ENCODE results near the gene GLRX.
A peak's percentile ranks its signal among the peaks of the same experiment; 100 is the strongest.
"Not testable (repeated sequence)": the region's sequence is repeated elsewhere in the genome, so short reads cannot be mapped to it uniquely, and the experiment has no call there.

The GLRX gene

DNA sequence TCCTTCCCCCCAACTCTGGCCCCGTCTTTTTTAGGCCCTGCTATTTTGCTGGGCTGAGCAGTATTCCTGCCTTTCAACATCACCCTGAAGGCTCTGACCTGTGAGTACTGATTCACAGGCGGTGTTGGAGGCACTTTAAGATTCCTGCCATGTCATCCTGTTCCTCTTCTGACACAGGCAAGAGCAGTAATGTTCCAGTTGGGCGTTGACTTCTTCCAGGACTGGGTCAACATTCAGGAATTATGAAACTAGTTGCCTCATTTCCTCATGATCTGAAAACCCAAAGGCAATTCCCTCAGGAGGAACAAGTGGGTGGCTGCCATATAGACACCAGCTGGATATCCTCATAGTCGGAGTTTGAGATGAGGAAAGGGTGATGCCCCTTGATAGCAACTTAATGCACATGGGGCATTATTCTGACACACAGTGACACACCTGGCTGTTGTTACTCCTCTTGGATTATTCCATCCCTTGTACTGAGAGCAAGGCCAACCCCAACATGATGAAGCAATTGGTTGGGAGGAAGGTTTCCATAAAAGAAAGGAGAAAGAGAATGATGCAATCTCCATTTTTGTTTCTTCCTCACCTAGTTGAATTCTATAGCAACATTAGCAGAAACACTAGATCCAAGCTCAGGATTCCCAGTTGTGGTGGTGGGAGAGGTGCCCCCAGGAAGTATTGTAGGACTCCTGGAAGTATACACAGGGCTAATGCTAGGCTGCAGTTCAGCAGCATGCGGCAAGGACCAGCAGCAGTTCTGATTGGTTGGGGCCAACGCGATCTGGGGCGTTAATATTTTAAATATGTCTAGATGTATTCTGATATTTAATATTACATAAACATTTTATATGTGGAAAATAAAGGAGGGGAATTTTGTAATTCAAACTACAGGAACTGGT is 19.6 kb upstream of the GLRX start:
- Mint-ChIP-seq H3K9me3 (no peaks in the 10 kb centered on the region), H3K27ac (no peak overlapping the region), H3K27me3 (ENCODE audit: low read depth) (no peaks in the 10 kb centered on the region), H3K4me1 (ENCODE audit: low read depth) (peaks cover 25% of the 10 kb centered on the region), H3K36me3 (ENCODE audit: low read depth) (peaks cover 2% of the 10 kb centered on the region), H3K4me3 (no peak overlapping the region)

DNA sequence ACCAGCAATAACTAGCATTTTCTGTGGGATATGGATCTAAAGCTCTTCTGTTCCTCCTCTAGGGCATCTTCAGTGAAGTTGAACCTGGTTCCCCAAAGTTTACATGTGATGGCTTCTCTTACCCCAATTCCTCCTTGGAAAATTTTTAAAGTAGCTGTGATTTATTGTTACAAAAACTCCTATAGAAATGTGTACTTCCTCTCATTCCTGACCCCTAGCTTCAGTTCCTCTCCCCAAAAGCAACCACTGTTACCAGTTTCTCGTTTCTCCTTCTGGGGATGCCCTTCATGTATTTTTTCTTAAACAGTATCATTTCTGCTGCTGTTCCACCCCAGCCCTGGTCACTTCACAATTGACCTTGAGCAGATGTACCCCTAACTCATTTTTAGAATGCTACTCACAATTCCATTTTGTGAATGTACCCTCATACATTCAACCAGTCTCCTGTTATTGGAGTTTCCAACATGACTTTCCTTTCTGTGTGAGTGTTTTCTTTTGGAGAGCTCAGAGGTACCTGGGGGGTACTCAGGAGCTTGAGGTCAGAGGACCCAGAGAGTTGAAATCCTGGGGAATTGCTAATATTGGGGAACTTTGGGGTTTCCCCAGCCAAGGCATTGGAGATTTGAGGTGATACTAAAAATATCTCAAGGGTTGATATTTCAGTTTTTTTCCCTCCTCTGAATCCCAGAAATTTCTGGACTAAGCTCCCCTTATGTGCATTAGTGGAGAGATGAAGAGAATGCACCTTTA is 18.6 kb upstream of the GLRX start:
- Mint-ChIP-seq H3K36me3 (ENCODE audit: low read depth) (peaks cover 2% of the 10 kb centered on the region), H3K4me3 (no peak overlapping the region), H3K27ac (no peak overlapping the region), H3K27me3 (ENCODE audit: low read depth) (no peaks in the 10 kb centered on the region), H3K4me1 (ENCODE audit: low read depth) (peaks cover 25% of the 10 kb centered on the region), H3K9me3 (no peaks in the 10 kb centered on the region)

DNA sequence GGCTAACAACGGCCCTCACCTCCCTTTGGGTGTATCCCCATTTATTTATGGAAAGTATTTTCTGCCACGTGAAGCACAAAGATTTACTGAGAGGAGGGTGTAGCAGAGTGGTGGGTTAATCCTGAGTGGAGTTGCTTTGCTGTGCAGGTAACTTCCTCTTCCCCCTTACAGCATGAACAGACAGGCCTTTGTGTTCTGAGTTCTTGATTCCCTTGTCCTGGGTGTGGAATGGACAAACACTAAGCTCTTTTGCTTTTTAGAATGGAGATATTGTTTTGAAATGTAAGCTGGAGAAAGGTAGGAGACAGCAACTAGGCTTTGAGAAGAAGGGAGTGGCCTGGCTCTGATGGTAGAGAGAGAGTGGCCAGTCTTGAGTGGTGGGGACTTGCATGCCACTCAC is 17.1 kb upstream of the GLRX start:
- H3K9me3 Mint-ChIP-seq, result no peaks in the 10 kb centered on the region
- H3K36me3 Mint-ChIP-seq (ENCODE audit: low read depth), result peaks cover 2% of the 10 kb centered on the region
- no peak overlapping the region for H3K27ac Mint-ChIP-seq
- H3K27me3 Mint-ChIP-seq (ENCODE audit: low read depth), result no peaks in the 10 kb centered on the region
- H3K4me3 Mint-ChIP-seq, result no peak overlapping the region
- peaks cover 31% of the 10 kb centered on the region for H3K4me1 Mint-ChIP-seq (ENCODE audit: low read depth)

DNA sequence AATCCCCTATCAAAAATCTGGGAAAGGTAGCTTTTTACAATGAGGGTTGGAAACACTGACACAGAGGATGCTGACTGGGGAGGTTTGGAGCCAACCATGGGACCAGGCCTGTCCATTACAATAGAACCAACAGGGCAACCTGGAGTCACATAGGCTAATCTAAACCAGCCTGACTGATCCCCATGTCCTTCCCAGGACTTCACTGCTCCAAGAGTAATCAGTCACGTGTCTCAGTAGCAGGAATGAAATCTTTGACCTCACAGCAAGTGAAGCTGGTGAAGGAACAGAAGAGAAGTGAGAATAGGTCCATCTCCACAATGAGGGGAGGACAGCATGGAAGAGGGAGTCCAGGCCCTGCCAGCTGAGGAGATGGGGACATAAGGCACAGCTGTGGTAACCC is 16.0 kb upstream of the GLRX start:
- no peak overlapping the region for H3K27ac Mint-ChIP-seq
- no peaks in the 10 kb centered on the region for H3K9me3 Mint-ChIP-seq
- no peak overlapping the region for H3K4me3 Mint-ChIP-seq
- no peaks in the 10 kb centered on the region for H3K27me3 Mint-ChIP-seq (ENCODE audit: low read depth)
- peaks cover 2% of the 10 kb centered on the region for H3K36me3 Mint-ChIP-seq (ENCODE audit: low read depth)
- peaks cover 42% of the 10 kb centered on the region for H3K4me1 Mint-ChIP-seq (ENCODE audit: low read depth)

DNA sequence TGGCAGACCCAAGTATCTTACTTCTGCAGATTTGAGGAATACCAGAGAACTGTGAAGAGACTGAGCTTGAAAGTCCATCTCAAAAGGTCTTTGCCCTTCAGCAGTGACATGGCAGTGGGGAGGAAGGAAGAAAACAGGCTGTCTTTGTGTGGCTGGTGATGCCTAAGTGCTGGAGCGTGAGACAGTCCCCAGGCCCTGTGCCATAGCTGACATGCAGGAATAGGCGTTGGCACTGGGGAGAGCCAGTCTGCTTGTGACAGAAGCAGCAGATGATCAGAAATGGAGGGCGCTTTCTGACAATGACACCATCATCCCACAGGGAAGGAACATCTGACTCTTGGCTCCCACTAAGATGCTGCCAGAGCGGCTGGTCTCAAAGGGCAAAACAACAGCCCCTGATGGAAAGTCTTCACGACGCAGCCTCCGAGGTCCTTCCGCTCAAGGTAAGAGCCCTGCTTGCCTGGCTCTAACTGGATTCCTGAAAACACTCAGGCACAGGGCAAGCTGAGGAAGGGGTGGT is 15.5 kb upstream of the GLRX start:
- H3K27me3 Mint-ChIP-seq (ENCODE audit: low read depth), result no peaks in the 10 kb centered on the region
- H3K27ac Mint-ChIP-seq, result no peak overlapping the region
- H3K4me3 Mint-ChIP-seq, result no peak overlapping the region
- peaks cover 2% of the 10 kb centered on the region for H3K36me3 Mint-ChIP-seq (ENCODE audit: low read depth)
- no peaks in the 10 kb centered on the region for H3K9me3 Mint-ChIP-seq
- peaks cover 39% of the 10 kb centered on the region for H3K4me1 Mint-ChIP-seq (ENCODE audit: low read depth)

DNA sequence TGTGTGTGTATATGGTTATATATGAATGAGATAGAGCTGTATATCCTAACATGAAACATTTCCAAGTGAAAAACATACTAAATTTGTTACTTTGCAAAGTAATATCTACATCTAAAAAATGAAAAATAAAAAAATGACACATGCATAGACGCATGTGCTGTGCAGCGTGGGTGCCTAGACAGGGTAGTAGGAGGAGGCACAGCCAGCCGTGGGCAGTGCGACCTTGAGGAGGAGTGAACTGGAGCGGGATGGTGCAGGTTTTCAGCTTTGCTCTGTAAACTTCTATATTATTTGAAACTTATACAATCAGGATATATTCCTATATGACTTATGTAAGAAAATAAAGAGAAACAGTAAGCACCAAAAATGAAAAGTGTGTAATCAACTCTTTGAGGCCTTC is 15.0 kb upstream of the GLRX start:
- Mint-ChIP-seq H3K4me1 (ENCODE audit: low read depth) (peaks cover 37% of the 10 kb centered on the region), H3K27ac (no peak overlapping the region)

DNA sequence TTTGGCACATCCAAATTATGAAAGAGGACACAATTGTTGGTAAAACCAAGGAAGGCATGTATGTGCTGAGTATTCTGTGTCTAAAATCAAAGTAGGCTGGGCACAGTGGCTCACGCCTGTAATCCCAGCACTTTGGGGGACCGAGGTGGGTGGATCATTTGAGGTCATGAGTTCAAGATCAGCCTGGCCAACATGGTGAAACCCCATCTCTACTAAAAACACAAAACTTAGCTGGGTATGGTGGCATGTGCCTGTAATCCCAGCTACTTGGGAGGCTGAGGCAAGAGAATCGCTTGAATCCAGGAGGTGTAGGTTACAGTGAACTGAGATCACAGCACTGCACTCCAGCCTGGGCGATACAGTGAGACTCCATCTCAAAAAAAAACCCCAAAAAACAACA is 14.4 kb upstream of the GLRX start:
- not testable (repeated sequence) for H3K9me3 Mint-ChIP-seq; H3K27me3 Mint-ChIP-seq (ENCODE audit: low read depth); H3K36me3 Mint-ChIP-seq (ENCODE audit: low read depth); H3K4me3 Mint-ChIP-seq
- H3K27ac Mint-ChIP-seq, result peak overlapping the region; percentile 22
- H3K4me1 Mint-ChIP-seq (ENCODE audit: low read depth), result peaks cover 39% of the 10 kb centered on the region

More for the DNA sequence above, 15.0 kb upstream of the GLRX start:
- no peaks in the 10 kb centered on the region for H3K27me3 Mint-ChIP-seq (ENCODE audit: low read depth)
- H3K4me3 Mint-ChIP-seq, result no peak overlapping the region
- H3K36me3 Mint-ChIP-seq (ENCODE audit: low read depth), result no peaks in the 10 kb centered on the region
- H3K9me3 Mint-ChIP-seq, result no peaks in the 10 kb centered on the region

DNA sequence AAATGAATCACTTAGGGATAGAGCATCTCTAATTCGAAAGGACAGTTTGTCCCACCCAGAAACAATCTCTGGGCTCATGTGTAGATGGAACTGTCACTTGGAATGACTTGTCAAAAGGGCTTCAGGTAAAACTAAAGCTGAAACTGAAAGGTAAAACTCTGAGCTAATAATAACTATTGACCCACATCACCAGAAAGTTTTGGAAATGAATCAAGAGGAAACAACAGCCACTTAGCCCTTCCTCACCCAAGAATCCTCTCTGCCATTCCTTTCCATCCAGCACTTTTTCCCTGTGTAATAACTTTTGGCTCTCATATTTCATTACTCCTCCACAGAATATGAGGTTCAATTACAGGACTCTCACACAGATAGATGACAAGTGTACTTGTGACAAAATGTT is 14.0 kb upstream of the GLRX start:
- peaks cover 39% of the 10 kb centered on the region for H3K4me1 Mint-ChIP-seq (ENCODE audit: low read depth)
- H3K27me3 Mint-ChIP-seq (ENCODE audit: low read depth), result no peaks in the 10 kb centered on the region
- peak overlapping the region; percentile 22 for H3K27ac Mint-ChIP-seq
- no peaks in the 10 kb centered on the region for H3K36me3 Mint-ChIP-seq (ENCODE audit: low read depth)
- H3K4me3 Mint-ChIP-seq, result no peak overlapping the region
- H3K9me3 Mint-ChIP-seq, result no peaks in the 10 kb centered on the region

DNA sequence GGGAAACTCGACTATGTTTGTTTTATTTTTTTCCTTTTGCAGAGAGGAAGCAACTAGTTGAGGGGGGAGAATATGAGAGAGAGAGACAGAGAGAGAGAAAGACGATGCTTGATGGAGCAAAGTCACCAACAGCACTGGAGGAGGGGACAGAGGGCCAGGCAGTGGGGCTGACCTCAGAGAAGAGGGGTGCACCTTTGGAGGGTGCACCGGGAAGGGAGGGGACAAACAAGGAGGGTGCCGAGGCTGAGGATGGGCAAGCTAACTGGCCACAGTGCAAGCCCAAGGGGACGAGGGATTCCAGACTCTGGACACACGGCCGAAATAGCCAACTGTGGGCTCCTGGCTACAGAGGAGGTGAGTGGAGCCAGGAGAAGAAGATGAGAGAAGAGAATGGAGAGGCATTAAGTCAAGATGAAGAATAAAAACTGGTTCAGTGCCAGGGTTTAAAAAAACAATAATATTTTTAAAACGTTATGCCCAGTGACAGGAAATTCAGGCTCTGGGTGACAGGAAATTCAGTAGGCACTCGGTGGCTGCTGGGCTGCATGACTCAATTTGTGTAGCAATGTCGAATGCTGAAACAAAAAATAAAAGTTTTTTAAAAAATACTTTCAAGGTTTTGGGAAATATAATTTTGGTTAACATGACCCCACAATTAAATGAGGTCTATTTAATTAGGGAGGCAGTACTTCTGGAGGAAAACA is 13.3 kb upstream of the GLRX start:
- no peaks in the 10 kb centered on the region for H3K9me3 Mint-ChIP-seq
- no peaks in the 10 kb centered on the region for H3K36me3 Mint-ChIP-seq (ENCODE audit: low read depth)
- peak overlapping the region; percentile 73 for H3K27ac Mint-ChIP-seq
- H3K4me3 Mint-ChIP-seq, result peak overlapping the region; percentile 84
- H3K4me1 Mint-ChIP-seq (ENCODE audit: low read depth), result peaks cover 36% of the 10 kb centered on the region
- H3K27me3 Mint-ChIP-seq (ENCODE audit: low read depth), result no peaks in the 10 kb centered on the region

DNA sequence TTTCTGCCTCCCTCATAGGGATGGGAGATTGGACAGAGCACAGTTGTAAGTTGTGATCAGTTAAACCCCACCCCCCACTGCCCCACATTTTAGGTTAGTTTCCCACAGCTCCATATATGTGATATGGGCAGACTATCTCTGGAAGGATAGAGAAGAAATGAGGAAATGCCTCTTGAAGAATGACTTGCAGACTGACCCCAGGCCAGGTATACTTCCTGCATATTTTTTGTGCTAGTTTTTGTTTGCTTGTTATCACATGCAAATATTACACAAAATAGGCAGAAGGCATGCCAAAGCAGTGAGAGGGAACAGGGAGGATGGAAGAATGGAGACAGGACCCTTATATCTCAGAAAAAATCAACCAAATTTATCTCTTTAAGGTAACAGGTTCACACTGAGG is 10.1 kb upstream of the GLRX start:
- Mint-ChIP-seq H3K27ac (no peak overlapping the region), H3K4me3 (no peak overlapping the region), H3K9me3 (no peaks in the 10 kb centered on the region), H3K4me1 (ENCODE audit: low read depth) (peaks cover 36% of the 10 kb centered on the region), H3K36me3 (ENCODE audit: low read depth) (peaks cover 1% of the 10 kb centered on the region), H3K27me3 (ENCODE audit: low read depth) (no peaks in the 10 kb centered on the region)

DNA sequence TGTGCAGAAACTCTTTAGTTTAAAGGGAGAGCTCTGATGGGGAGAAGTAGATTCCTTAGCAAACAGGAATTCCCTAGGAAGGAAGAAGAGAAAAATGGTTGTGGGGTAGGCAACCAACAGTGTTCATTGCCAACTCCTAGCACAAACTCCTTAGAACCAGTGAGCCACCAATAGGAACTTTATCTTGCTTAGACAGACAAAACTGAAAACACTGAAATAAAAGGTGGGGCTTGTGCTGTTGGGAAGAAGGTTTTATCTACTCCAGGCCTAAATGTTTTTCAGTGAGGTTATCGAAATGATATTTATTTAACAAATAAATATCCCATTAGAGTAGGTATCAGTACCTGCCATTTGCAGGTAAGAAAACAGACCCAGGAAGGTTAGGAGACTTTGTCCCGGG is 7.7 kb upstream of the GLRX start:
- H3K36me3 Mint-ChIP-seq (ENCODE audit: low read depth), result peaks cover 1% of the 10 kb centered on the region
- no peaks in the 10 kb centered on the region for H3K9me3 Mint-ChIP-seq
- H3K4me3 Mint-ChIP-seq, result no peak overlapping the region
- H3K27ac Mint-ChIP-seq, result no peak overlapping the region
- no peaks in the 10 kb centered on the region for H3K27me3 Mint-ChIP-seq (ENCODE audit: low read depth)
- peaks cover 34% of the 10 kb centered on the region for H3K4me1 Mint-ChIP-seq (ENCODE audit: low read depth)

DNA sequence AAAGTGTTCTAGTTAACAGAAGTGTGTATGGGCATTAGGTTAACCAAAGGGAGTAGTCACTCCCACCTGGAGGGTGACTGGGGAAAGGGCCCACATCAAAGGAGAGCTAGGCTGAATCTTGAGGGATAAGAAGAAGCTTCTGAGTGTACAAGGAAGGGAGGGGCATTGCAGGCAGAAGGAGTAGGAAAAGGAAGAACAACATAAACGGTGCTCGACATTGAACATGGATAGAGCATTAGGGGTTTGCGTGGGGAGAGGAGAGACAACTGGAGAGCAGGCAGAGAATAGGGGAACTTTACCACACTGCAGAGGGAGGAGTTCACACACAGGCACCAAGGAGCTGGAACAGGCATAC is 5.3 kb upstream of the GLRX start:
- Mint-ChIP-seq H3K36me3 (ENCODE audit: low read depth) (peaks cover 1% of the 10 kb centered on the region), H3K4me3 (no peak overlapping the region), H3K4me1 (ENCODE audit: low read depth) (peaks cover 35% of the 10 kb centered on the region), H3K27me3 (ENCODE audit: low read depth) (no peaks in the 10 kb centered on the region), H3K9me3 (no peaks in the 10 kb centered on the region), H3K27ac (no peak overlapping the region)

DNA sequence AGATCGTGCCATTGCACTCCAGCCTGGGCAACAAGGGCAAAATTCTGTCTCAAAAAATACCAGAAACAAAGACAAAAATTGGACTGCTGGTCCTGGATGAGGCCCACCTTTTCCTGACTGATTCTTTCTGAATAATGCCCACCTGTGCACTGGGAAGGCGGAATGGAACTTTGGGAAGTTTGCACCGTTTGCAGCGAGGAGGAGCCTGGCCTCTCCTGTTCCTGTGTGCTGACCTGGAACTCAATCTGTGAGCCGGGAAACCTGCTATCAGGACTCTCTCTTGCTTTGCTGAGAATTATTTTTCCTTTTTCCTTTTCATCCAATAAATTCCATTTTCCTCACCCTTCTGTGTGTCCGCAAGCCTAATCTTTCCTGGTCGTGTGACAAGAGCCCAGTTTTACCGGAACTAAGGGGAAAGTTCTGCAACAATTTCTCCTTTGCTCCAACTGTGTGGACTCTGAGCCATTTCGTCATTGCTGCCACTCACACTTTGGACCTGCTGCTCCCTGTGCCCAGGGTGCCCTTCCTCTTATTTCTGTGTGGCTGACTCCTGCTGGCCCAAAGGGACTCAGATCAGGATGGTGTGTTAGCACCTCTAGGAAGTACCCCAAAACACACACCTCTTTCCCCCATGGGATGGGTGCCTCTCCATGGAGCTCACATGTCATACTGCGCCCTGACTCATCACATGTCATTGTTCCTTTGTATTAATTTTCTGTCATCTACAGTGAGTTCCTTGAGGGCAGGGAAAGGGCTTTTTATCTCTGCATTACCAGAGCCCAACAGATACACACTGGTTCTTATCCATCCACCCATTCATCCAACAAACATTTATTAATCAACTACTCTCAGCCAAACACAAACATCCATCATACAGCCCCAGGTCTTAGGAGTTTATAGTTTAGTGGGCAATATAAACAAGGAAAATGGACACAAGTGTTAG is 4.7 kb upstream of the GLRX start:
- Mint-ChIP-seq H3K4me1 (ENCODE audit: low read depth) (peaks cover 34% of the 10 kb centered on the region), H3K4me3 (no peak overlapping the region), H3K27me3 (ENCODE audit: low read depth) (no peaks in the 10 kb centered on the region), H3K9me3 (no peaks in the 10 kb centered on the region), H3K27ac (no peak overlapping the region), H3K36me3 (ENCODE audit: low read depth) (peaks cover 1% of the 10 kb centered on the region)

DNA sequence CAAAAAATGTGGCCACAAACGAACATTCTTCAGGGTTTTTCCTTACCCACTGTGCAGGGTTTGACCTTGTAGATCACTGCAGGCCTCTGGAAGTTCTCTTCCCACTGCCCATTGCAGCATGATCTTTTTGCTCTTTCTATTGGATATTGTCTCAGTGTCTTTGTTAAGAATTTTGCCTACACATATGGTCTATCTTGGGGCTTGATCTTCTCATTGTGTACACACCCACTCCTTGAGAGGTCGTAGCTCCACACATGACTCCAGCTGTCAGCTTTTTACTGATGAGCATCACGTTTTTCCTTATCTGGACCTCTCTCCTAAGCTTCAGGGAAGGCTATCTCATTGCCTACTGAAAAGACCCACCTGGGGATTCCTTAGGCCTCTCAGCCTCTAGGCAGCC is 3.0 kb upstream of the GLRX start:
- peaks cover 41% of the 10 kb centered on the region for H3K4me1 Mint-ChIP-seq (ENCODE audit: low read depth)
- no peaks in the 10 kb centered on the region for H3K27me3 Mint-ChIP-seq (ENCODE audit: low read depth)
- no peaks in the 10 kb centered on the region for H3K9me3 Mint-ChIP-seq
- peaks cover 3% of the 10 kb centered on the region for H3K36me3 Mint-ChIP-seq (ENCODE audit: low read depth)
- peak overlapping the region; percentile 68 for H3K27ac Mint-ChIP-seq
- peak overlapping the region; percentile 45 for H3K4me3 Mint-ChIP-seq
